Testis (tissue), 2 donors: ENCODE measurements around the gene SPAG6.

Experiments
- CTCF ChIP-seq, 3 experiments: fragments of 450-650 bp in 2 of 3; fragments of 200-600 bp in 1 of 3; sonication (generic) in 1 of 3; IDR thresholded peaks; one replicate each; pipeline ENCODE4 v1.5.1; 2016 to 2019; ENCODE audit warnings: antibody characterized with exemption in 3 of 3, mild to moderate bottlenecking in 2 of 3, moderate library complexity in 1 of 3
- POLR2A ChIP-seq: fragments of 450-650 bp; IDR thresholded peaks from one replicate; pipeline ENCODE4 v1.6.1; 2017; ENCODE audit warnings: antibody characterized with exemption, mild to moderate bottlenecking, moderate library complexity

- TF ChIP-seq CTCF (IDR thresholded peaks at IDR 0.05) (no peak), POLR2A (no peak)
Observed at GRCh38 chr10:22363305-22363704, 18.0 kb downstream of the SPAG6 start.
